ENCODE data around the gene XPOT. TPM values are rescaled to one million over a fixed set of nuclear protein-coding genes. Genes with fewer than 3 reads are reported as not detected.

Gene XPOT
- 43.4 and 54.4 TPM in 2 replicates for total RNA-seq

GRCh38 chr12:64403707-64404469 is at the start of gene XPOT:
Gene XPOT (plus strand): TSS chr12:64404392. CDS start chr12:64410036, 5,644 bp downstream.

GRCh38 chr12:64390275-64390851 is 13.8 kb upstream of the XPOT start, which contains the start of gene C12orf56:
Gene C12orf56 (minus strand): TSS chr12:64390758. CDS start chr12:64390565, 193 bp downstream.

GRCh38 chr12:64451687-64452558 is 47.7 kb downstream of the XPOT start, which contains the start of gene TBK1:
Gene TBK1 (plus strand): TSS chr12:64452120. CDS start chr12:64455871, 3,751 bp downstream.

Other genes starting within 250 kb of the XPOT start
- 6.3 and 7.1 TPM in 2 replicates for gene KICS2, start 182.1 kb upstream of the XPOT start, total RNA-seq
- not detected in 2 replicates for gene C12orf56, start 13.6 kb upstream of the XPOT start, total RNA-seq
- gene TBK1, start 47.7 kb downstream of the XPOT start, total RNA-seq, result 16.8 and 29.4 TPM in 2 replicates
- 5.9 and 6.3 TPM in 2 replicates for gene RASSF3, start 206.1 kb downstream of the XPOT start, total RNA-seq